VCaP (cell line): ENCODE data around the gene CXCL10.

Experiments used
- H3K27ac ChIP-seq: fragments of 450-650 bp; 2 replicates; pipeline ENCODE4 v1.5.1; 2017
- TF ChIP-seq, protein P1 (sequence below): fragments of 450-650 bp; conservative IDR thresholded peaks from 2 replicates; pipeline ENCODE4 v1.5.1; 2017; ENCODE audit warnings: mild to moderate bottlenecking, moderate library complexity

The CXCL10 gene

GRCh38 chr4:76023389-76023788 lies at the start of gene CXCL10:
Gene CXCL10 (minus strand): TSS chr4:76023497. CDS start chr4:76023431, 66 bp downstream.
- no peak within 1 kb of the TSS for H3K27ac ChIP-seq
- TF ChIP-seq, protein P1, sequence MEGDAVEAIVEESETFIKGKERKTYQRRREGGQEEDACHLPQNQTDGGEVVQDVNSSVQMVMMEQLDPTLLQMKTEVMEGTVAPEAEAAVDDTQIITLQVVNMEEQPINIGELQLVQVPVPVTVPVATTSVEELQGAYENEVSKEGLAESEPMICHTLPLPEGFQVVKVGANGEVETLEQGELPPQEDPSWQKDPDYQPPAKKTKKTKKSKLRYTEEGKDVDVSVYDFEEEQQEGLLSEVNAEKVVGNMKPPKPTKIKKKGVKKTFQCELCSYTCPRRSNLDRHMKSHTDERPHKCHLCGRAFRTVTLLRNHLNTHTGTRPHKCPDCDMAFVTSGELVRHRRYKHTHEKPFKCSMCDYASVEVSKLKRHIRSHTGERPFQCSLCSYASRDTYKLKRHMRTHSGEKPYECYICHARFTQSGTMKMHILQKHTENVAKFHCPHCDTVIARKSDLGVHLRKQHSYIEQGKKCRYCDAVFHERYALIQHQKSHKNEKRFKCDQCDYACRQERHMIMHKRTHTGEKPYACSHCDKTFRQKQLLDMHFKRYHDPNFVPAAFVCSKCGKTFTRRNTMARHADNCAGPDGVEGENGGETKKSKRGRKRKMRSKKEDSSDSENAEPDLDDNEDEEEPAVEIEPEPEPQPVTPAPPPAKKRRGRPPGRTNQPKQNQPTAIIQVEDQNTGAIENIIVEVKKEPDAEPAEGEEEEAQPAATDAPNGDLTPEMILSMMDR: no peak

DNA sequence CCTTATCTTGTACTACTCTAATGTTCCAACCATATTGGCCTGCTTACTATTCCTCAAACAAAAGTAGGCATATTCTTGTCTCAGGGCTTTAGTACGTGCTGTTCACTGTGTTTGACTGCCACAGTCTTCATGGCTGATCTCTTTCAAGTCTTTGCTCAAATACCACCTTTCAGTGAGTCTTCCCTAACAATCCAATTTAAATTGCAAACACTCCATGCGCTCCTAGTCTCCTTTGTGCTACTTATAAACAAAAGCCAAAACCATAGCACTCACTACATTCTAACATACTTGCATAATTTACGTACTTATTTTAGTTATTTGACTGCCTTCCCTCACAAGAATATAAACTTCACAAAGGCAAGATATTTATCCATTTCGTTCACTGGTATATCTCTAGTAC lies 49.5 kb upstream of the CXCL10 start:
- TF ChIP-seq, protein P1: no peak
- H3K27ac ChIP-seq: no peak overlapping the region; the same call in 1 of the 2 replicates

DNA sequence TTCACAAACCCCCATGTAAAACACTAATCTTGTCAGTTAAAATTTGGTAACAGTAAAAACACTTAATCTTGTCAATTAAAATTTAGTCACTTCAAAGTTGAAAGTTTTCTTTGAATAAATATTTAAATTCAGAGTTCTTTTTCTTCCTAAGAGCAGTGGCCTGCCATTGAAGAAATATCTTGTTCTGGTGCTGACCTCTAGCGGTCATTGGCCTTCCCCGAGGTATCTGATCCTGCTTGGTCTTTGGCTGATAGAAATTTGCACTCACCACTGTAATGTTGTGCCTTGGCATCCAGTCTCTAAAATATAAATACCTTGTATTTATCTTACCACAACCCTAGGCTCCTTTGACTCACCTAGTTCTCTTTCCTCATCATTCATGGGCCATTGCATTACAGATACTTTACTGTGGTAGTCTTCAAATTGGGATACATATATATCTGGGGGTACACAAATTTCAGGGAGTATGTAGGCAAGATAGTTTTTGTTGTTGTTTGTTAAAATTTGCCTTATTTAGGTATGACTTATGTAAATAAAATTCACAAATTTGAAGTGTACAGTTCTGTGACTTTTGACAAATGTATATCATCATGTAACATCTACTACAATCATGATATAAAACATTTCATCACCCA lies 44.5 kb upstream of the CXCL10 start:
- peak overlapping the region; percentile 29 for H3K27ac ChIP-seq
- TF ChIP-seq, protein P1: peak; percentile 95

DNA sequence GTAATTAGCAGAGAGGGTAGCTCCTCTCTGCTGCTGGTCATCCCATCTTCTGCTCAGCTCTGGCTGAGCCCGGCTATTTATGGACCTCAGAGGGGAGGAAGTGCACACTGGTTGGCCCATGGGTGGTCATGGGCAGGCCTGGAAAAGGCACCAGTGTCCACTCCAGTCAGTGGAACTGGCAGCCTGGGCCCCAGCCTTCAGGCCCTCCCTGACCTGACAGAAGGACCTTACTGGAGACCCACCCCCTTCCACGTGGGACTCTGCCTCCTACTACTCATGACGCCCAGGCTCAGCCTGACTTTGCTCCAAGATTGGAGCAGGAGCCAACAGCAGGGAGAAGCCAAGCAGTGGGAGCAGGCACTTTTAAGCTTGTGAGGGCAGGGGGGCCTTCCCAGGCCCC lies 43.2 kb upstream of the CXCL10 start:
- H3K27ac ChIP-seq: peak overlapping the region; percentile 29; the same call in 1 of the 2 replicates
- TF ChIP-seq, protein P1: no peak

- TF ChIP-seq, protein P1: no peak
- peak overlapping the region; percentile 77 for H3K27ac ChIP-seq
These were observed 38.7 kb upstream of the CXCL10 start for GRCh38 chr4:76061982-76062381.

- H3K27ac ChIP-seq: peak overlapping the region; percentile 77
- TF ChIP-seq, protein P1: no peak
These were observed 38.1 kb upstream of the CXCL10 start for GRCh38 chr4:76061421-76061820.

GRCh38 chr4:76060506-76060905 lies 37.2 kb upstream of the CXCL10 start:
- TF ChIP-seq, protein P1: no peak
- H3K27ac ChIP-seq: peak overlapping the region; percentile 77
